ENCODE data around the gene CLCN4. TPM values are rescaled to one million over a fixed set of nuclear protein-coding genes. Genes with fewer than 3 reads are reported as not detected.

Gene CLCN4
- total and polyA plus RNA-seq, 10 donors: 0.63 to 10.9 (median 5.0) TPM

DNA sequence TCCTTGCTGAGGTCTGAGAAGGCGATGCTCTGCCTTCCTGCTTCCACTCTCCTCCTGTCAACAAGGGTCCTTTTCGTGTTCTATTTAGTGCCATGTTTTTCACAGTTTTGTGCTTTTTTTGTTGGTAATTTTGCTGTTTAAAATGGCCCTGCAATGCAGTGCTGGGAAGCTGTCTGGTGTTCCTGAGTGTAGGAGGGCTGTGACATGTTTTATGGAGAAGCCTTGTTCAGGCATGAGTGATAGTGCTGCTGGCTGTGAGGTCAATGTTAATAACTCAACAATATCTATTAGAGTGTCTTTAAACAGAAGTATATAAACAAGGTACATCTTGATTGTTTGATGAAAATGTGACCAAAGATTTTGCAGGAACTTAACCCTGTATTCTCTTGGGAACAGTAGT, 27.6 kb downstream of the CLCN4 start:
- 70 to 92% (median 79%) methylated on average over 2 of the region's 2 CpGs for WGBS, 5 donors
- Histone ChIP-seq H3K27me3 (replicated peaks in 1 of 7) (no peaks in the 10 kb centered on the region), H3K9me3 (no peaks in the 10 kb centered on the region), H3K36me3 (no peaks in the 10 kb centered on the region), H3K27ac (no peak overlapping the region), H3K4me3 (no peak overlapping the region), H3K4me1 (peaks cover 0 to 6% (median 1%) of the 10 kb centered on the region in 6 donors)
- intact Hi-C loops (cut with DNase I; ENCODE audit: low total_unique reads): no loop called here
- DNase-seq: no peak
- TF ChIP-seq, protein P1, sequence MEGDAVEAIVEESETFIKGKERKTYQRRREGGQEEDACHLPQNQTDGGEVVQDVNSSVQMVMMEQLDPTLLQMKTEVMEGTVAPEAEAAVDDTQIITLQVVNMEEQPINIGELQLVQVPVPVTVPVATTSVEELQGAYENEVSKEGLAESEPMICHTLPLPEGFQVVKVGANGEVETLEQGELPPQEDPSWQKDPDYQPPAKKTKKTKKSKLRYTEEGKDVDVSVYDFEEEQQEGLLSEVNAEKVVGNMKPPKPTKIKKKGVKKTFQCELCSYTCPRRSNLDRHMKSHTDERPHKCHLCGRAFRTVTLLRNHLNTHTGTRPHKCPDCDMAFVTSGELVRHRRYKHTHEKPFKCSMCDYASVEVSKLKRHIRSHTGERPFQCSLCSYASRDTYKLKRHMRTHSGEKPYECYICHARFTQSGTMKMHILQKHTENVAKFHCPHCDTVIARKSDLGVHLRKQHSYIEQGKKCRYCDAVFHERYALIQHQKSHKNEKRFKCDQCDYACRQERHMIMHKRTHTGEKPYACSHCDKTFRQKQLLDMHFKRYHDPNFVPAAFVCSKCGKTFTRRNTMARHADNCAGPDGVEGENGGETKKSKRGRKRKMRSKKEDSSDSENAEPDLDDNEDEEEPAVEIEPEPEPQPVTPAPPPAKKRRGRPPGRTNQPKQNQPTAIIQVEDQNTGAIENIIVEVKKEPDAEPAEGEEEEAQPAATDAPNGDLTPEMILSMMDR (IDR thresholded peaks at IDR 0.05 in 8 of 11, conservative IDR thresholded peaks at IDR 0.05 in 3 of 11): no peak
- no peak for TF ChIP-seq POLR2AphosphoS5 (IDR thresholded peaks at IDR 0.05)
- no peak for TF ChIP-seq POLR2A (IDR thresholded peaks at IDR 0.05)

DNA sequence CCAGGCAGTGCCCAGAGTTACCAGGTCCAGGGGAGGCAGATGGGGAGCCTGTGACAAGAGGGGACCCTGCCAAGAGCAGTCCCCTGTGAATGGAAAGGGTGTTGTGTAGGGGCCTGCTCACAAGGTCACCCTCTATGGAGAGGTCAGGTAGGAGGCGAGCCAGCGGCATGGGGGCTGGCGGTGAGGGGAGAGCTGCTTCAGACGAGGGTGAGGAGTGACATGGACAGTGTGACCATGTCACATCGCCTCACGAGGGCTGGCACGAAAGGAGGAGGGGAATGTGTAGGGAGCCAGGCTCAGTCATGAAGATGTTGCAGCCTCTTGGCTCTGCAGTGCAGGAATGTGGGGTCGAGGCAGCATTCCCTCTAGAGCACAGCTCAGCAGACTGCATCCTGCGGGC, 29.6 kb downstream of the CLCN4 start:
- no peak for TF ChIP-seq POLR2AphosphoS5 (IDR thresholded peaks at IDR 0.05)
- WGBS, 5 donors: 69 to 90% (median 88%) methylated on average over 7 to 9 of the region's 9 CpGs
- Histone ChIP-seq H3K36me3 (no peaks in the 10 kb centered on the region), H3K27ac (no peak overlapping the region), H3K9me3 (no peaks in the 10 kb centered on the region), H3K4me3 (no peak overlapping the region), H3K4me1 (peaks cover 0 to 12% (median 5%) of the 10 kb centered on the region in 6 donors), H3K27me3 (replicated peaks in 1 of 7) (no peaks in the 10 kb centered on the region)
- intact Hi-C loops (cut with DNase I; ENCODE audit: low total_unique reads): loop anchor here (5.0 kb wide), 1 partner anchor 536 kb away; no protein-coding TSS in a partner anchor
- no peak for DNase-seq

DNA sequence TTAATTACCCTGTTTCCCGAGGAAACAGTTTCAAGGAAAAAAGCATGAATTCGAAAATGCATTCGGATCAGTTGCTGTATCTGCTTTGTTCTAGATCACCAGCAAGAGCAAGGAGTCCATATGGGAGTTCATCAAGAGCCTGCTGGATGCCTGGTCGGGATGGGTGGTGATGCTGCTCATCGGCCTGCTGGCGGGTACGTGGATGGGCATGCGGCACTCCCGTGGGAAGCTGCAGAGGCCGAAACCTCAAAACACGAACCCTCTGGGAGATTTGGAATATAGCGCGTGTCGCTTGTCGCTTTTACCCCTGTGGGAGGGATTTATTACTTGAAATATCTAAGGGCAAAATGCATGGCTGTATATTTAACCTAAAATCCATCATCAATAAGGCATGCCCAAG, 30.6 kb downstream of the CLCN4 start:
- Histone ChIP-seq H3K4me1 (peaks cover 0 to 12% (median 5%) of the 10 kb centered on the region in 6 donors), H3K4me3 (no peak overlapping the region), H3K27me3 (replicated peaks in 1 of 7) (no peaks in the 10 kb centered on the region), H3K9me3 (no peaks in the 10 kb centered on the region), H3K36me3 (no peaks in the 10 kb centered on the region), H3K27ac (no peak overlapping the region)
- 83 to 98% (median 94%) methylated on average over 15 of the region's 15 CpGs for WGBS, 5 donors
- DNase-seq: no peak
- intact Hi-C loops (cut with DNase I; ENCODE audit: low total_unique reads): loop anchor here (5.0 kb wide), 1 partner anchor 535 kb away; no protein-coding TSS in a partner anchor
- TF ChIP-seq, protein P1 (IDR thresholded peaks at IDR 0.05 in 8 of 11, conservative IDR thresholded peaks at IDR 0.05 in 3 of 11): no peak
- no peak for TF ChIP-seq POLR2AphosphoS5 (IDR thresholded peaks at IDR 0.05)
- TF ChIP-seq POLR2A (IDR thresholded peaks at IDR 0.05): no peak

DNA sequence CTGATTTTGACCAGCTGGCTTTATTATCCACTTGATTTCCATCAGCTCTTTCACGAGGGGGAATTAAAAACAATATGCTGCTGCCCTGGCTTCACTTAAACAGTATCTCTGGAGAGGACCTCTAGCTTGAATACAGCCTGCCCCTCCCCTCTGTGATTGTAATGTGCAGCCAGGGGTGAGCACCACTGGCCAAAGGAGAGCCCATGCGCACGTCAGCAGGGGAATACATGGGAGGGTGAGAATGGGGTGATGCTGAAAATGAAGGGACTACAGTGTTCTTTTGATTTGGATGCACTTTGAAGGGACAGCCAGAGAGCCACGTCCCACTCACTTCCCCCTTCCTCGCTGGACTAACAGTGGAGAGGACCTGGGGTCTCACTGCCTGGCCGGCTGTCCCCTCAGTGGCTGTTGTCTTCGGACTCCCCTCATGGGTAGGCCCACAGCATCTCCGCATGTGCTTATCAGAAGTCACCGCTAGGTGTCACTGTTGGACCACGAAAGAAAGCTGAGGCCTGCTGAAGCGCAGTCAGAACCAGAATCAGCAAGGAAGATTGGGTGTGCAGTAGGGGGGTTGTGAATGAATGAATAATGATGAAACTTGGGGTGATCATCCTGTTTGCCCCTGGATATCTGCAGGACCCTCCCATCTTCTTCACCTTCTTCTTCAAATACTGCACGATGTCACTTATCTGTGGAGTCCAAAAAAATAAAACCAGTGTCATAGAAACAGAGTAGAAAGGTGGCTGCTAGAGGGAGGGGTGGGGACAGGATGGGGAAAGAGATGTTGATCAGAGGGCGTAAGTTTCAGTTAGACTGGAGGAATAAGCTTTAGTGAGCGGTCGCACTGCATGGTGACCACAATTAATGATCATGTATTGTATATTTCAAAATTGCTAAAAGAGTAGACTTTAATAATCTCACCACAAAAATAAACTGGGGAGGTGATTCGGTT, 32.8 kb downstream of the CLCN4 start:
- TF ChIP-seq, protein P1 (IDR thresholded peaks at IDR 0.05 in 8 of 11, conservative IDR thresholded peaks at IDR 0.05 in 3 of 11): peak; percentile 59 to 91 (median 84)
- TF ChIP-seq POLR2A (IDR thresholded peaks at IDR 0.05): no peak
- Histone ChIP-seq H3K9me3 (no peaks in the 10 kb centered on the region), H3K27me3 (replicated peaks in 1 of 7) (no peaks in the 10 kb centered on the region), H3K36me3 (no peaks in the 10 kb centered on the region), H3K4me1 (peaks cover 0 to 12% (median 5%) of the 10 kb centered on the region in 6 donors), H3K27ac (peak overlapping the region in 3 of 8 donors; percentile 15 to 18 (median 17)), H3K4me3 (no peak overlapping the region)
- DNase-seq: peak; percentile 90
- 31 to 65% (median 41%) methylated on average over 9 to 16 of the region's 16 CpGs for WGBS, 5 donors
- intact Hi-C loops (cut with DNase I; ENCODE audit: low total_unique reads): loop anchor here (5.0 kb wide), 2 partner anchors 533 to 948 kb away; no protein-coding TSS in a partner anchor
